ENCODE measurements around the gene CKMT2. TPM values are rescaled to one million over a fixed set of nuclear protein-coding genes. Genes with fewer than 3 reads are reported as not detected.

Gene CKMT2
- total and polyA plus RNA-seq, 7 donors: 0.96 to 11.1 (median 4.6) TPM

DNA sequence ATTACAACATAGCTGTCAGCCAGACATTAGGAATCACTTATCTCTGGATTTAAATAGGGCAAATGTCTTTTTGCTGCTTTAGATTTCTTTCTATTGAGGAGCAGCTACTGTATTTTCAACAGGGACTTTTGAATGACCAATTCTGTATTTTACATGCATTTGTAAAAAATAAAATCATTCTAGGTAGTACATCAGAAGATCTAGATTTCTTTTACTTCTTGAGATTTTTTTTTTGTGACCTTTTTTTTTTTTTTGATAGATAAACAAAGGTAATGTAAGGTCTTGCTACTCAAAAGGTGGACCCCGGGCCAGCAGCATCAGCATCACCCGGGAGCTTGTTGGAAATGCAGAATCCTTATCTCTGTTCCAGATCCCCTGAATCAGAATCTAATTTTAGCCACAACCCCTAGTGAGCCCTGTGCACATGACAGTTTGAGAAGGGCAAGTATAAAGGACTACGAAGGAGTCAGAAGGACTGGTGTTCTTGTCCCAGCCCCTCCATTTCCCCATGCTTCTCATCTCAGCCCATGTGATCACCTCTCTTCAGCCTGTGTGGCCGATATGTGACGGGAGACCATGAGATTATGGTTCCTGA lies 37.7 kb upstream of the CKMT2 start:
- H3K27ac ChIP-seq: no peak overlapping the region
- H3K27me3 ChIP-seq: no peaks in the 10 kb centered on the region
- intact Hi-C loops (cut with DNase I): loop anchor here (10.0 kb wide), 2 partner anchors 231 to 511 kb away; partner anchors contain the start of gene RASGRF2
- no peaks in the 10 kb centered on the region for H3K9me3 ChIP-seq
- DNase-seq: no peak
- WGBS, 2 donors: 85 to 91% methylated on average over 5 of the region's 5 CpGs
- peaks cover 0 to 10% (median 7%) of the 10 kb centered on the region in 4 donors for H3K4me1 ChIP-seq
- TF ChIP-seq POLR2AphosphoS5 (IDR thresholded peaks at IDR 0.05): no peak
- no peak for TF ChIP-seq EP300 (IDR thresholded peaks at IDR 0.05)
- TF ChIP-seq POLR2A (IDR thresholded peaks at IDR 0.05): no peak
- TF ChIP-seq, protein P1, sequence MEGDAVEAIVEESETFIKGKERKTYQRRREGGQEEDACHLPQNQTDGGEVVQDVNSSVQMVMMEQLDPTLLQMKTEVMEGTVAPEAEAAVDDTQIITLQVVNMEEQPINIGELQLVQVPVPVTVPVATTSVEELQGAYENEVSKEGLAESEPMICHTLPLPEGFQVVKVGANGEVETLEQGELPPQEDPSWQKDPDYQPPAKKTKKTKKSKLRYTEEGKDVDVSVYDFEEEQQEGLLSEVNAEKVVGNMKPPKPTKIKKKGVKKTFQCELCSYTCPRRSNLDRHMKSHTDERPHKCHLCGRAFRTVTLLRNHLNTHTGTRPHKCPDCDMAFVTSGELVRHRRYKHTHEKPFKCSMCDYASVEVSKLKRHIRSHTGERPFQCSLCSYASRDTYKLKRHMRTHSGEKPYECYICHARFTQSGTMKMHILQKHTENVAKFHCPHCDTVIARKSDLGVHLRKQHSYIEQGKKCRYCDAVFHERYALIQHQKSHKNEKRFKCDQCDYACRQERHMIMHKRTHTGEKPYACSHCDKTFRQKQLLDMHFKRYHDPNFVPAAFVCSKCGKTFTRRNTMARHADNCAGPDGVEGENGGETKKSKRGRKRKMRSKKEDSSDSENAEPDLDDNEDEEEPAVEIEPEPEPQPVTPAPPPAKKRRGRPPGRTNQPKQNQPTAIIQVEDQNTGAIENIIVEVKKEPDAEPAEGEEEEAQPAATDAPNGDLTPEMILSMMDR (IDR thresholded peaks at IDR 0.05): peak in 1 of 4 experiments; percentile 31
- H3K4me3 ChIP-seq: no peak overlapping the region
- H3K36me3 ChIP-seq: no peaks in the 10 kb centered on the region

DNA sequence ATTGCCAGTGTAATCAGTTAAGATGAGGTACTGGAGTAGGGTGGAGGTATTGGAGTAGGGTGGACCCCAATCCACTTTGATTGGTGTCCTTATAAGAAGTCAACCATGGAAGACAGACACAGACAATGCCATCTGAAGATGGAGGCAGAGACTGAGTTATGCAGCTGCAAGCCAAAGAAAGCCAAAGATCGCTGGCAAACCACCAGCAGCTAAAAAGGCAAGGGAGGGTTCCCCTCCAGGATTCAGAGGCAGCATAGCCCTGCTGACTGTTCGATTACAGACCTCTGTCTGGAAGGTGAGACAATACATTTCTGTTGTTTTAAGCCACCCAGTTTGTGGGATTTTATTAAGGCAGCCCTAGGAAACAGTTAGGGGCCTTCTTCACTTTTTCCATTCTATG lies 30.5 kb upstream of the CKMT2 start:
- H3K36me3 ChIP-seq: no peaks in the 10 kb centered on the region
- H3K4me1 ChIP-seq: no peaks in the 10 kb centered on the region
- H3K9me3 ChIP-seq: no peaks in the 10 kb centered on the region
- intact Hi-C loops (cut with DNase I): no loop called here
- H3K4me3 ChIP-seq: no peak overlapping the region
- 80 to 84% methylated on average over 2 of the region's 2 CpGs for WGBS, 2 donors
- TF ChIP-seq EP300 (IDR thresholded peaks at IDR 0.05) (no peak), POLR2AphosphoS5 (IDR thresholded peaks at IDR 0.05) (no peak), POLR2A (IDR thresholded peaks at IDR 0.05) (no peak)
- TF ChIP-seq, protein P1 (IDR thresholded peaks at IDR 0.05): no peak
- no peak overlapping the region for H3K27ac ChIP-seq
- H3K27me3 ChIP-seq: no peaks in the 10 kb centered on the region
- DNase-seq: no peak

DNA sequence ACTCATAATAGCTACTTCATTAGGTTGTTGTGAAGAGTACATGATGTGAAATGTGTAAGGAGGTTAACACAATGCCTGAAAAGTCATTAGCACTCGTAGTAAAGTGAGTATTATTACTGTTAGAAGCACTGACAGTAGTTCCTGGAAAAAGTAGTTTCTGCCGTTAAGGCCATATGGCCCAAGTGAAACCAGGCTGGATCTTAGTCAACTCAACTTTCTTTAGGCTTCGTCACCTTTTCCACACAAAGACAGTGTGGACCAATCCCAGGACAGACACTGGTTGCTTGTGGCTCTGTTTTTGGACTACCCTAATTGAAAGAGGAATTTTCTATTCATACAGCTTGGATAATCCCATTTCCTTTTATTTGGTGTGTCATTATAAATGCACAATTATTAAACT lies 29.4 kb upstream of the CKMT2 start:
- Histone ChIP-seq H3K9me3 (no peaks in the 10 kb centered on the region), H3K27ac (no peak overlapping the region), H3K36me3 (no peaks in the 10 kb centered on the region), H3K4me1 (no peaks in the 10 kb centered on the region), H3K4me3 (no peak overlapping the region), H3K27me3 (no peaks in the 10 kb centered on the region)
- no peak for DNase-seq
- TF ChIP-seq POLR2AphosphoS5 (IDR thresholded peaks at IDR 0.05) (no peak), EP300 (IDR thresholded peaks at IDR 0.05) (no peak), POLR2A (IDR thresholded peaks at IDR 0.05) (no peak)
- TF ChIP-seq, protein P1 (IDR thresholded peaks at IDR 0.05): no peak
- 90 to 93% methylated on average over 3 of the region's 3 CpGs for WGBS, 2 donors
- intact Hi-C loops (cut with DNase I): no loop called here

DNA sequence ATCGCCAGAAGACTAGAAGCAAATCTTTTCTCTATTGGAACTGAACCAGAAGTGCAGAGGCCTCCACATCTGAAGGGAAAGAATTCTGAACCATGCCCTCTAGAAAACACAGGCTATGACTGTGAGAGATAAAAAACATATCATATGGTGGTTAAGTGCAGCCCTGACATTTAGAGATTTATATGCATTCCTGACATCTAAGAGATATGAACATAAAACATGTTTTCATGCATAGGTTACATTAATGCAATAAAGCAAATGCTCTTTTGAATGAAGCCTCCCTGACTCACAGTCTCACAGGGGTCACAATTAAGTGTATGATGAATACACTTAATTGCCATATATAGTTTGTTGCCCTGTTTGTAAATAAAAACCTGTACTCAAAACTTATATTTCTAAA lies 28.9 kb upstream of the CKMT2 start:
- 93 to 98% methylated on average over 1 of the region's 1 CpG for WGBS, 2 donors
- Histone ChIP-seq H3K9me3 (no peaks in the 10 kb centered on the region), H3K36me3 (no peaks in the 10 kb centered on the region), H3K4me3 (no peak overlapping the region), H3K27me3 (no peaks in the 10 kb centered on the region), H3K4me1 (no peaks in the 10 kb centered on the region), H3K27ac (no peak overlapping the region)
- DNase-seq: no peak
- intact Hi-C loops (cut with DNase I): no loop called here
- no peak for TF ChIP-seq POLR2A (IDR thresholded peaks at IDR 0.05)
- TF ChIP-seq EP300 (IDR thresholded peaks at IDR 0.05): no peak
- no peak for TF ChIP-seq POLR2AphosphoS5 (IDR thresholded peaks at IDR 0.05)
- TF ChIP-seq, protein P1 (IDR thresholded peaks at IDR 0.05): no peak

DNA sequence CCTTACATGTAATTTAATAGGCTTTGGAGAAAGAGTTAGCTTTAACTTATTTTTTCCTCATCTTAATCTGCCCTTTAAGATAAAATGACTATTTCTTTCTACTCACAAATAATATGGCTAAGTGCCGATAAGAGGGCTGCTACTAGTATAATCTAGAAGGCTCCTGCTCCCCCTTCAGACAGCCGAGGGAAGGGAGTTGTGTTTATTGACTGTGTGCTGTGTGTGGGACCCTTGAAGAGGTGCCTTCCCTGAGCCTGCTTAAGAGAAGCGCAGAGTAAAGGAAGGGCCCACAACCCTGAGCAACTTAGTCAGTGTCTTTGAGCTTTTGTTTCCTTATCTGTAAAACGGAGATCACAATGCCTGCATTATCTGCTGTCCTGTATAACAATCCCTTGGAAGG lies 28.1 kb upstream of the CKMT2 start:
- Histone ChIP-seq H3K36me3 (no peaks in the 10 kb centered on the region), H3K27ac (no peak overlapping the region), H3K4me1 (no peaks in the 10 kb centered on the region), H3K4me3 (no peak overlapping the region), H3K9me3 (no peaks in the 10 kb centered on the region), H3K27me3 (no peaks in the 10 kb centered on the region)
- TF ChIP-seq, protein P1 (IDR thresholded peaks at IDR 0.05): no peak
- no peak for TF ChIP-seq EP300 (IDR thresholded peaks at IDR 0.05)
- no peak for TF ChIP-seq POLR2A (IDR thresholded peaks at IDR 0.05)
- TF ChIP-seq POLR2AphosphoS5 (IDR thresholded peaks at IDR 0.05): no peak
- 69 to 70% methylated on average over 4 of the region's 4 CpGs for WGBS, 2 donors
- intact Hi-C loops (cut with DNase I): no loop called here
- no peak for DNase-seq
